Measurements from ENCODE around the gene ZEB2. TPM values are rescaled to one million over a fixed set of nuclear protein-coding genes. Genes with fewer than 3 reads are reported as not detected.

The ZEB2 gene
- total RNA-seq, 1 donor from 2014 or later: 6.3 TPM

DNA sequence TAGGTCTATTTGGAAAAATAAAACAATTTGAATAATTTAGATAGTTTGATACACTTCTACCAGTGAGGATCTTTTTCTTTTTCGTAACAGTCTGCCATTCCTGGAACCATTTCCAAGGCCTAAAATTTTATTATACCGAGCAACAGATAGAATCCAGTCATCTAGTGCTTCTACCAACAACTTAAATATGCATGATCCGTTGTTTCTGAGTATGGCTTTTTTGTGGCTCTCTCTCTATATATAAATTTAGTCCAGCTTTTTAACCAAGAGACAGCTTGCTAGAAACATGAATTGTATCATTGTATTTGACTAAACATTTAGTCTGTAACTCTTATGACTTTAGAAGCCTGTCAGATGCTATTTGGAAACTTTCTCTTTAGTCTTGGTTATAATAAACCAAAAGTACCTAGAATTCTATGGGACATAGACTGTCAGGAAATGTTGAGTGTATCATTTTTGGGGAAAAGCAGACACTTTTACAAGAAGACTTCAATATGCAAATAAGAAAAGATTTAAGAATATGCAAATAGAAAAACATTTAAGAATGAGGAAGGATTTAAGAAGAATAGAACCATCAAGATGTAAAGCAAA is 161.4 kb downstream of the ZEB2 start:
- TF ChIP-seq, protein P1, sequence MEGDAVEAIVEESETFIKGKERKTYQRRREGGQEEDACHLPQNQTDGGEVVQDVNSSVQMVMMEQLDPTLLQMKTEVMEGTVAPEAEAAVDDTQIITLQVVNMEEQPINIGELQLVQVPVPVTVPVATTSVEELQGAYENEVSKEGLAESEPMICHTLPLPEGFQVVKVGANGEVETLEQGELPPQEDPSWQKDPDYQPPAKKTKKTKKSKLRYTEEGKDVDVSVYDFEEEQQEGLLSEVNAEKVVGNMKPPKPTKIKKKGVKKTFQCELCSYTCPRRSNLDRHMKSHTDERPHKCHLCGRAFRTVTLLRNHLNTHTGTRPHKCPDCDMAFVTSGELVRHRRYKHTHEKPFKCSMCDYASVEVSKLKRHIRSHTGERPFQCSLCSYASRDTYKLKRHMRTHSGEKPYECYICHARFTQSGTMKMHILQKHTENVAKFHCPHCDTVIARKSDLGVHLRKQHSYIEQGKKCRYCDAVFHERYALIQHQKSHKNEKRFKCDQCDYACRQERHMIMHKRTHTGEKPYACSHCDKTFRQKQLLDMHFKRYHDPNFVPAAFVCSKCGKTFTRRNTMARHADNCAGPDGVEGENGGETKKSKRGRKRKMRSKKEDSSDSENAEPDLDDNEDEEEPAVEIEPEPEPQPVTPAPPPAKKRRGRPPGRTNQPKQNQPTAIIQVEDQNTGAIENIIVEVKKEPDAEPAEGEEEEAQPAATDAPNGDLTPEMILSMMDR (conservative IDR thresholded peaks at IDR 0.05; ENCODE audit: low read depth, low read length): no peak
- H3K4me3 ChIP-seq (ENCODE audit: low read depth, low read length): no peak overlapping the region
- DNase-seq (ENCODE audit: low read depth): no peak

DNA sequence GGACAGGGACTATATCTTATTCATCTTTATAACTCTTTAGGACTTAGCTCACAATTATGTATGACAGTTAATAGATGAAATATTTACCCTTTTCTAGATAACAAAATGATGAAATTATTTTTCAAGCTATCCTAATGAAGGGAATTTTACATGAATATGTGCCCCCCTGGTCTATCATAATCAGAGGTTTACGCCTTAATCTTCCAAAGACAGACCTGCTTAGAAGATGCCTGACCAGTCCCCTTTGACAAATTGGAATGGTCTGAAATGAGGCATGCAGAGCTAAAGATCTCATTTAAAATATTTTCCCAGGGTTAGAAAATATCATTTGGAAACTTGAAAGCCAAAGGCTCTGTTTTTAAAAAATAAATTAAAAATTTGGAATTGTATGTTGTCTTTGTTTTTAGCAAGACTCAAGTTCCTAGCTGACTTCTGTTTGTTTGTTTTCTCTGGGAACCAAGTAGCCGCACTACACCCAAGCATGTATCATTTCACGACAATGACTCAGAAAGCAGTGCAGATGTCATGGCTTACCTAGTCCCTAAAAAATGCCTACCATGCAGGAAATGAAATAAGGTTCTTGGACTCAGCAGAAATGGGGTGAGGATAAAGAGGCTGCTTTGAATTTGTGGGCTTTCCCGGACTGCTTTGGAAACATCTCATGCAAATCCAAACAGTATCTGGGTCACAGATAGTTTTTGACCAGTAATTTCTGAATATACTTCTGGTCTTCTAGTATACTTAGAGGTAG is 162.1 kb downstream of the ZEB2 start:
- H3K4me3 ChIP-seq (ENCODE audit: low read depth, low read length): no peak overlapping the region
- peak; percentile 99 for DNase-seq (ENCODE audit: low read depth)
- TF ChIP-seq, protein P1 (conservative IDR thresholded peaks at IDR 0.05; ENCODE audit: low read depth, low read length): no peak

DNA sequence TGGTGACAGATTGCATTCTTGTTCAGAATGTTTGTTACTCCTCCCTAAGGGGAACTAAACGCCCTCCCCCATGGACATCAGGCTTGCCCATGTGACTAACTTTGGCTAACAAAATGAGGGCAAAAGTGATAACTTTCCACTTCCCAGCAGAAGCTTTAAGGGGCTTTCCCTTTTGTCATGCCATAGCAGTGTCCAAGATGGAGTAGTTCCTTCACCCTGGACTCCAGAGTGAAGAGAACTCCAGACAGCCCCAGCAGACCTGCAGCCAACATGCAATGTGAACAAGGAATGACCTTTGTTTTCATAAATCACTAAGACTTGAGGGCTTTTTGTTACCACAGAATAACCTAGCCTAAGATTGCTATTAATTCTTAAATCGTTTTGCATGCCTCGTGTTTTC is 163.5 kb downstream of the ZEB2 start:
- TF ChIP-seq, protein P1 (conservative IDR thresholded peaks at IDR 0.05; ENCODE audit: low read depth, low read length): no peak
- H3K4me3 ChIP-seq (ENCODE audit: low read depth, low read length): no peak overlapping the region
- no peak for DNase-seq (ENCODE audit: low read depth)

DNA sequence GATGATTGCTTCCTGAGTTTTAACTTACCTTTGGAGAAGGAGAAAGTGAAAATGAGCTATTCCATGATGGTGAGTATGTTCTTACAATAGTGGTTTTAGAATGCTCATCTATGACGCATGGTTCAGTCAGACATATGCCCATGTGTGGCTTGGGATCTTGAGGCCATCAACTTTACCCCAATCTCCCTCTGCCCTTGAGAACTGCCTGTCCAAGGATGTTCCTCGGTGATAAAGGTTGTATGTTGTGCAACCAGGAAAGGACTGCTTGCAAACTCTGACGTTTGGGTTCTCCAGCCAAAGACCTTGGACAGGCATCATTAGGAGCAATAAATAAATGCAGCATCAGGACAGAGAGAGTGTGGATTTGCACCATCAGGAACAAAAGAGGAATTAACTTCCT is 165.0 kb downstream of the ZEB2 start:
- H3K4me3 ChIP-seq (ENCODE audit: low read depth, low read length): no peak overlapping the region
- TF ChIP-seq, protein P1 (conservative IDR thresholded peaks at IDR 0.05; ENCODE audit: low read depth, low read length): no peak
- DNase-seq (ENCODE audit: low read depth): no peak

DNA sequence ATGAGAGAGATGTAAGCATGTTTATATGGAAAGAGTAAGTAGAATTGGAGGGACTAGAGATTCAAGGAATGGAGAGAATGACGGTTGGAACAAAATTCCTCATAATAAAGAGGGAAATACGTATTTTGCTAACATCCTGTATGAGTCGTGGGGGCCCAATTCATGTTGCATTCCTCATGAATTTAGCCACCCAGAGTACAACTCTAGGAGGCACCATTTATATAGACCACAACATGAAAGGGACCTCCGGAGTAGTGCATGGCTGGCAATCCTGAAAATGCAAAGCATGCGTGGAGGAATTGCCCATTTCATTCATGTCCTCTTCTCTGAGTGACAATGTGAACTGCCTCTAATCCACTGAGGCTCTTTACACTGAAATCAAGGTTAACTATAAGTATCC is 168.2 kb downstream of the ZEB2 start:
- DNase-seq (ENCODE audit: low read depth): no peak
- no peak overlapping the region for H3K4me3 ChIP-seq (ENCODE audit: low read depth, low read length)
- TF ChIP-seq, protein P1 (conservative IDR thresholded peaks at IDR 0.05; ENCODE audit: low read depth, low read length): no peak

DNA sequence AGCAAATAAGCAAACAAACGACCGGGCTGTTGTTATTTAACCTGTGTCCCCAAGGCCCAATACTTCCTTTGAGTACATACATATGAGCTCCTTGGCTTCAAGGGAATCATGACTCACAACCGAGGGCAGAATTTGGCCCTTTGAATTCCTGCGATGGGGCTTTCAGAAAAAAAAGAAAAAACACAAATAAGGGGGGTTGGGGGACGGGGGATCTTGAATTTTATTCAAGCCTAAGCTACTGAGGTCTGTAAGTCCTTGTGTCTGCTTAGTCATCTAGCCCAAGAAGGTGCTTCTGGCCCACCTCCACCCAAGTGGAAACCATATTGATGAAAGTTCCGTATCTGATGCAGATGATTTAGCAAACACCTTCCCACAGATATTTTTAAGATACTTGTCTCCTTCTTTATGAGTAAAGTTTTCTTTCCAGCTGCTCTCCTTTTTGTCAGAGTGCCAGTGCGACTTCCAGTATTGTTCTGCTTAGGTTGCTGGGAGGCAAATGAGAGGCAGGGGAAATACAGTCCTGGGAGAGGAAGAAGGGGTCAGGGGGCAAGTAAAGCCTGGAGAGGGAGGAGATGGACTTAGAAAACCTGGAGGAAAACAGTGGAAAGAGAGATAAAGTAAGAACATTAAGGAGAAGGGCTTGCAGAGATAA is 169.6 kb downstream of the ZEB2 start:
- no peak overlapping the region for H3K4me3 ChIP-seq (ENCODE audit: low read depth, low read length)
- no peak for DNase-seq (ENCODE audit: low read depth)
- TF ChIP-seq, protein P1 (conservative IDR thresholded peaks at IDR 0.05; ENCODE audit: low read depth, low read length): no peak
